ENCODE results near the gene KCTD15.
A peak's percentile ranks its signal among the peaks of the same experiment; 100 is the strongest.

Gene KCTD15

GRCh38 chr19:33812388-33813330 is 16.0 kb downstream of the KCTD15 start:
- Histone ChIP-seq H3K36me3 (peaks cover 8 to 64% (median 56%) of the 10 kb centered on the region in 3 donors), H3K27me3 (no peaks in the 10 kb centered on the region), H3K4me3 (no peak overlapping the region), H3K9me3 (no peaks in the 10 kb centered on the region), H3K27ac (no peak overlapping the region), H3K4me1 (peaks cover 0 to 9% (median 3%) of the 10 kb centered on the region in 4 donors)
- TF ChIP-seq, protein P1, sequence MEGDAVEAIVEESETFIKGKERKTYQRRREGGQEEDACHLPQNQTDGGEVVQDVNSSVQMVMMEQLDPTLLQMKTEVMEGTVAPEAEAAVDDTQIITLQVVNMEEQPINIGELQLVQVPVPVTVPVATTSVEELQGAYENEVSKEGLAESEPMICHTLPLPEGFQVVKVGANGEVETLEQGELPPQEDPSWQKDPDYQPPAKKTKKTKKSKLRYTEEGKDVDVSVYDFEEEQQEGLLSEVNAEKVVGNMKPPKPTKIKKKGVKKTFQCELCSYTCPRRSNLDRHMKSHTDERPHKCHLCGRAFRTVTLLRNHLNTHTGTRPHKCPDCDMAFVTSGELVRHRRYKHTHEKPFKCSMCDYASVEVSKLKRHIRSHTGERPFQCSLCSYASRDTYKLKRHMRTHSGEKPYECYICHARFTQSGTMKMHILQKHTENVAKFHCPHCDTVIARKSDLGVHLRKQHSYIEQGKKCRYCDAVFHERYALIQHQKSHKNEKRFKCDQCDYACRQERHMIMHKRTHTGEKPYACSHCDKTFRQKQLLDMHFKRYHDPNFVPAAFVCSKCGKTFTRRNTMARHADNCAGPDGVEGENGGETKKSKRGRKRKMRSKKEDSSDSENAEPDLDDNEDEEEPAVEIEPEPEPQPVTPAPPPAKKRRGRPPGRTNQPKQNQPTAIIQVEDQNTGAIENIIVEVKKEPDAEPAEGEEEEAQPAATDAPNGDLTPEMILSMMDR (IDR thresholded peaks at IDR 0.05) = no peak
- intact Hi-C loops (cut with DNase I; ENCODE audit: low total_unique reads) = no loop called here
- peak; percentile 9 to 56 for DNase-seq

DNA sequence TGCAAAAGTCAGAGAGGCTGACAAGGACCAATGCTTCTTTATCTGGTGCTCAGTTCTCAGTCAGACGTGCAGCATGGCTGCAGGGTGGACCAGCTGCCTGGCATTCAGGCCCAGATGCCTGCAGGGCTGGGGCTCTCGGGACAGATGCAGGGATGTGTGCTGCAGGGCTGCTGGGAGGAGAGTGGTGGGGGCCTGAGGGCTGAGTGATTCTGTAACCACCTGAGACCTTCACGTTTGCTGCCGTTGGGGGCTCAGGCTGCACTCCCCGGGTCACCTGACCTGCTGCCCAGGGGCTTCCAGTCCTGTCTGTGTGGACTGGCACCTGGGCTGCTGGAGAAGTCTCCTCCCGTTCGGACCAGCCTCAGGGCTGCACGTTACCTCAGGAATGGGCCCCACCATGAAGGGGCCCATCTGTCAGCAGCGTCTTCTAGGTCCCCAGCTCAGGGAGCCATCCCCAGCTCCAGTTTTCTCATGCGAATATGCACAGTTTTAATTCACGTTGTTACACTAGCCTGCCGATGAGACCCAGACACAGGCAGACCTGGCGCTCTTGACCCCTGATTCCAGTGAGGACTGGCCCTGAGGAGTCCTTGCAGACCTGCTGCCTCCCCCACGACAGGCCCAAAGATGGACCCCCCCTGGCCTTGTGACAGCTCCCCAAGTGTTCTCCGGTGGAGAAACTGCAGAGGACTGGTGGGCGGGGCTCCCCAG is 16.9 kb downstream of the KCTD15 start:
- H3K36me3 ChIP-seq = peaks cover 8 to 56% (median 47%) of the 10 kb centered on the region in 3 donors
- no peak overlapping the region for H3K4me3 ChIP-seq
- DNase-seq = peak in 1 of 2 donors; percentile 9
- no peaks in the 10 kb centered on the region for H3K9me3 ChIP-seq
- H3K27me3 ChIP-seq = no peaks in the 10 kb centered on the region
- TF ChIP-seq, protein P1 (IDR thresholded peaks at IDR 0.05) = no peak
- peaks cover 0 to 9% (median 3%) of the 10 kb centered on the region in 4 donors for H3K4me1 ChIP-seq
- H3K27ac ChIP-seq = no peak overlapping the region
- intact Hi-C loops (cut with DNase I; ENCODE audit: low total_unique reads) = no loop called here

- no peaks in the 10 kb centered on the region for H3K9me3 ChIP-seq
- H3K27me3 ChIP-seq = no peaks in the 10 kb centered on the region
- H3K27ac ChIP-seq = peak overlapping the region in 1 of 2 donors; percentile 5
- intact Hi-C loops (cut with DNase I; ENCODE audit: low total_unique reads) = no loop called here
- peak in 1 of 2 donors; percentile 2 for DNase-seq
- H3K4me3 ChIP-seq = no peak overlapping the region
- peaks cover 0 to 12% (median 6%) of the 10 kb centered on the region in 4 donors for H3K4me1 ChIP-seq
- peaks cover 8 to 46% (median 41%) of the 10 kb centered on the region in 3 donors for H3K36me3 ChIP-seq
- TF ChIP-seq, protein P1 (IDR thresholded peaks at IDR 0.05) = no peak
Observed at GRCh38 chr19:33814181-33815165, 17.8 kb downstream of the KCTD15 start.

DNA sequence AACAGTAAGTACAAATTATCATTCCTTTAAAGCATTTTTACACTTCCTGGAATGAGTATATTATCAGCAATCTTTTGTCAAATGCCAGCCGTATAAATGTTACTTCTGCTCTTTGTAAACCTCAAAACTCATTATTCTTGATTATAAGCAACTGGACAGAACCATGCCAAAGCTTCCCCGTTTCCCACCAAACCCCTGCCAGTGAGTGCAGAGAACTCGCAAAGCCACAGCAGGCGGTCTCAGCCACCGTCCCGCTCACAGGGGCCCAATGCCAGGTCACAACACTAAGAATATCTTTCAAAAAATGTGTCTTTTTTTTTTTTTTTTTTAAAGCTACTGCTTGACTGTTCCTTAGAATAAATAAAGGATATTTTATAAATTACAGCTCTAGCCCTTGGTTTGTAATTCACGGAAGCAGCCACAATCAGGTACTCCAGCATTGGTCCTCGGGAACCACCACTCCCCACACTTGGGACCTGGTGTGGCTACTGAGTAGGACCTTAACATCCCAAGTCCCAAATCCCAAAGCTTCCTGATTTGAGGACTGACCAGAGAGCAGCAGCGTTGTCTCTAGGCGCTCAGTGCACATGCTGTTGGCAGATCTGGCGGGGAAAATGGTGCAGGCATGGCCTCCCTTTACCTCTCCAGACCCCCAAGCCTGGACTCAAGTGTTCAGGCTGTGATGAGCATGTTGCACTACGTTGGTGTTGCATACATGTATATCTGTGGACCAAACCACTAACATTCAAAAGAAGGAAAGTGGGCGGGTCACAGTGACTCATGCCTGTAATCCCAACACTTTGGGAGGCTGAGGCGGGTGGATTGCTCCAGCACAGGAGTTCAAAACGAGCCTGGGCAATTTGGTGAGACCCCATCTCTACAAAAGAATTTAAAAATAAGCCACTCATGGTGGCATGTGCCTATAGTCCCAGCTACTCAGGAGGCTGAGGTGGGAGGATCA is 19.0 kb downstream of the KCTD15 start:
- peak; percentile 16 to 37 for DNase-seq
- Histone ChIP-seq H3K4me3 (no peak overlapping the region), H3K27me3 (no peaks in the 10 kb centered on the region), H3K9me3 (no peaks in the 10 kb centered on the region), H3K4me1 (peaks cover 0 to 24% (median 18%) of the 10 kb centered on the region in 4 donors), H3K27ac (peak overlapping the region in 1 of 2 donors; percentile 5), H3K36me3 (peaks cover 8 to 34% (median 33%) of the 10 kb centered on the region in 3 donors)
- intact Hi-C loops (cut with DNase I; ENCODE audit: low total_unique reads) = no loop called here
- TF ChIP-seq, protein P1 (IDR thresholded peaks at IDR 0.05) = no peak

Data from tibial artery (tissue), 4 donors.